ENCODE measurements around the gene CD177.
"Not testable (repeated sequence)": the region's sequence is repeated elsewhere in the genome, so short reads cannot be mapped to it uniquely, and the experiment has no call there.

Gene CD177

DNA sequence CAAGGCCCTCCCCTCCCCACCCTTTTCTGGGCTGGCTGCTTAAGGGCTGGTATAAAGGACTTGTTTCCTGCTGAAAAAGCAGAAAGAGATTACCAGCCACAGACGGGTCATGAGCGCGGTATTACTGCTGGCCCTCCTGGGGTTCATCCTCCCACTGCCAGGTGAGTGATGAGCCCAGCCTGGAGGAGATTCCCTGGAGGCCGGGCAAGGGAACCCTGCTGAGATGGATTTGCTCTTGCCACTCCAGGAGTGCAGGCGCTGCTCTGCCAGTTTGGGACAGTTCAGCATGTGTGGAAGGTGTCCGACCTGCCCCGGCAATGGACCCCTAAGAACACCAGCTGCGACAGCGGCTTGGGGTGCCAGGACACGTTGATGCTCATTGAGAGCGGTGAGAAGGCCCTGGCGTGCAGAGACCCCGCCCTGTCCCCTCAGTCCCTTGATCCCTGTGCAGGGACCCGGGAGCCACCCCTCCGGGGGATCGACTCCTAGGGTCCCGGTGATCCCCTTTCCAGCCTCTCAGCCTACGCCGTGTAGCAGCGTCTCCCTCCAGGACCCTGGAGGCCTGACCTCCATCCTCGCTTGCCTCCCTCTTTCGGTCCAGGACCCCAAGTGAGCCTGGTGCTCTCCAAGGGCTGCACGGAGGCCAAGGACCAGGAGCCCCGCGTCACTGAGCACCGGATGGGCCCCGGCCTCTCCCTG lies at the start of gene CD177:
Gene CD177 (plus strand): TSS at position 81 of the 699 bp plus-strand sequence. CDS start 29 bp downstream, at position 110.
- DNase-seq: no peak

DNA sequence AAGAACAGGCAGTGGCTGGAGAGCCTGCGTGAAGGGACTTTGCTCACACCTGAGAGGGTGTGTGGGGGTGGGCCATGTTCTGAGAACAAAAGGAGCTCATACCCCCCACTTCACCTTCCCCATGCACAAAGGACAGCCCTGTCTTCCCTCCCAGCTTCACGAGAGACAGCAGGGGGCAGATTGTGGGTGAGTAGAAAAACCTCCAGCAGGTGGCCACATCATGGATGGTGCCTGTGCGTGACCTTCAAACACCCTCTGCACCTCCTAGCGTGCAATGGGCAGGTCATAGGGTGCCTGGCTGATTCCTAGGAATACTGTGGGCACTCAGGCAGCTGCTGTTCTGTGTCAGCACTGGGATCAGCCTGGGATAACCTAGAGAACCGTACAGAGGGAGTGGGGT lies 47.8 kb upstream of the CD177 start:
- DNase-seq: no peak

DNA sequence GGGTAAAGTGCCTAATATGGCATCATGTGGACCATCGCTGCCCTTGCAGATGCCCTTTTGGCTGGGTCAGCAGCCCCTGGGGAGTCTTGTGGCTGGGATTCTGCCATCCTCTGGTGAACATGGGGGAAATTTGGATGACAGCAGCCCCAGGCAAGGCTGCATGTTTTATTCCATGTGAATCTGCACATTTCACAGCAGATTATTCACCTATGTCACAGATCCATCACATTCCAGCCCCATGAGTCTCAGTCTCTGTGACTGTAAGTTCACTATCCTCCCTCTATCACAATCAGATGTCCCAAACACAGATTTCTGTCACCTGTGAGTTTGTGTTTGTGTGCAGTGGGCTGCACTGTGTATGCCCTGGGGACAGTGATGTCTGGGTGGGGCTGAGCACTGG lies 47.4 kb upstream of the CD177 start:
- no peak for DNase-seq

DNA sequence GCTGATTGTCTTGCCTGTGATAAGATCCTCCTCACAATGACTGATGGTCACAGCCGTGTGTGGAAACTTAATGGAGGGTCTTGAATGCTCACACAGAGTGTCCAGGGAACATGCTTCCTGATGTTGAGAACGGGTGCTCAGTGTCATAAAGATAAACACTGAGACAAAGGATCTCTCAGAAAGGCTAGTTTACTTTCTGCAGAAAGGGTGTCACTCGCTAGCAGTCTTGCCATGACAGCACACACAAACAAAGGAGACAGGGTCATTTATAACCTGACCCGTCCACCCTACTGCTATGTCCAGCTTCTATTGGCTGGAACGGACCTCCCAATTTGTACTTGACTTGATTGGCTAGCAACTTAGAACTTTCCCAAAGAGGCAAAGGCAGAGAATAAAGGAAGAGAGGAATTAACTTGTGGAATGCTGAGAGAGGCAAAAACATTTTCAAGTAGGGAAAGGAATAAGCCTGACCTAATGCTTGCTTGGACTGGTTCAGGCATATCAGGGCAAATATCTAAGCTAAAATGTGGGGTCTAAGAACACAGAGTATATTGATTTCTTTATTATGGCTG lies 45.2 kb upstream of the CD177 start:
- no peak for DNase-seq

- DNase-seq: no peak
Observed at GRCh38 chr19:43309466-43309865, 44.0 kb upstream of the CD177 start.

DNA sequence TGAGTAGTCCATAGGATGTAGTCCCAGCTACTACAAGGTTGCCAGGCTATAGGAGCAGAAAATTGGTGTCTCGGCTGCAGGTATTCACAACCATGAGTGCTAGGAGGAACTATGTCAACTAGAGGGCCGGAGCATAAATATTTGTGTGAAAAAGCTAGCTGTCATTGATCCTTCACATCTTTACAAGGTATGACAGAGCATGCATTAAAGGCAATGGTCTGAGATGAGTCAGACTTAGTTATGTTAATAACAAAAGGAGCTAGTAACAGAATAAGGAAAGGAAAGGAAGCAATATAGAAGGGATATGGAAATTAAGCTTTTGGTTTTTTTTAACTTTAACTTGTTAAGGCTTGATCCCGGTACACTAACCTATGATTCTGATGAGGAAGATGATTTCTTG lies 43.3 kb upstream of the CD177 start:
- no peak for DNase-seq

DNA sequence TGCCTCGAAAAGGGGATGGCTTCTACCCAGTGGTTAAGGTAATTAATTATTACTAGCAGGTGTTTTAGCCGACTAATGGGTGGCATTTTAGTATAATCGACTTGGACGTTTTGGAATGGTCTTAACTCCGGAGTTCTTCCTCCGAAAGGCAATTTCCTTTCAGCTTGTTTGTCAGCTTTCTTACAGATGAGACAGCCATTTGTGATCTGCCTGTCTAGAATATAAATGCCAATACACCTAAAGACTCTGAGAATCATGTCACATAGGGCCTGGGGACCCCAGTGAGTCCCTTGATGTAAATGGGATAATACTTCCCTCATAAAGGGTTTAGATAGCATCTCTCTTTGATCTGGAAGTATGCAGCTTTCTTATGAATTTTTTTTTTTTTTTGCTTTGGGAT lies 42.2 kb upstream of the CD177 start:
- DNase-seq: no peak

DNA sequence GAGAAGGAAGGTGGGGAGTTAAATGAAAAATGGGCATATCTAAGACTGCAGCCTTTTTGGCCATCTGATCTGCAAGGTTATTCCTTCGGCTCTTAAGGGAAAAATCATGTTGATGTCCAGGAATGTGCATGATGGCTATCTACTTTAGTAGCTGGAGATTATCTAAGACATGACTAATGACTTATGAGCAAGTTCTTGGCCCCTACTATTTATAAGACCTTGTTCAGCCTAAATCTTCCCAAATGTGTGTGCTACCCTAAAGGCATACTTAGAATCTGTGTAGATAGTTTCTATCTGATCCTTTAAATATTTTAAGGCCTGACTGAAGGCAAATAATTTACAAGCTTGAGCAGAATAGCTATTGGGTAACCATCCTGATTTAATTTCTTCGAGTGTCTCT lies 41.8 kb upstream of the CD177 start:
- no peak for DNase-seq

GRCh38 chr19:43313711-43314495 lies 39.6 kb upstream of the CD177 start:
- no peak for DNase-seq

DNA sequence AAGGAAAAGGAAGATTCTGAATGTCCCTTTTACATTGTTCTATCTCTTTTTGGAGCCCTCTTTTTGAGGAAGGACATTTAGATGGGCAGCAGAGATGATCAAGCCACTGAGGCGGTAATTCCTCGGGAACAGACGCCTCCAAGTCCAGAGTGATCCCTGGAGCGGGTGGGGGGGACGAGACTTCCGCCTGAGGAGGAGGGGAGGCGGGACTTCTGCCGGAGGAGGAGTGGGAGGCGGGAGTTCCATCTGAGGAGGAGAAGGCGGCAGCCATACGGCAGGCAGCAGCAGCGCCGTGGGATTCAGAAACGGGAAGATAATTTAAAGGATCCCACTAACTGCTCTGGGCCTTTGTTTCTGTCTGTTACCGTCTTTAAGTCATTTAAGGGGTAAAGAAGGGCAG lies 37.6 kb upstream of the CD177 start:
- no peak for DNase-seq

- DNase-seq: peak; percentile 19
Observed at GRCh38 chr19:43316591-43317319, 36.7 kb upstream of the CD177 start.

DNA sequence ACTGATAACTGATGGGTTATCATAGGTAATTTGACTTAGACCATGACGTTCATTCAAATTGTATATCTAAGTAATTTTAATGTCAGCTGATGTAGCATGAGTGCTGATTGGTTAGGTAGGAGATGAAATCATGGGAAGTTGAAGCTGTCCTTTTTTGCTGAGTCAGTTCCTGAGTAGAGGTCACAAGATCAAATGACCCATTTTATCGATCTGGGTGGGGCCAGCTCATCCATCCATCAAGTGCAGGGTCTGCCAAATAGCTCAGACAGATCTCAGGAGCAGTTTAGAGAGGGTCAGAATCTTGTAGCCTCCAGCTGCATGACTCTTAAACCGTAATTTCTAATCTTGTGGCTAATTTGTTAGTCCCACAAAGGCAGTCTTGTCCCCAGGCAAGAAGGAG lies 35.3 kb upstream of the CD177 start:
- DNase-seq: no peak

DNA sequence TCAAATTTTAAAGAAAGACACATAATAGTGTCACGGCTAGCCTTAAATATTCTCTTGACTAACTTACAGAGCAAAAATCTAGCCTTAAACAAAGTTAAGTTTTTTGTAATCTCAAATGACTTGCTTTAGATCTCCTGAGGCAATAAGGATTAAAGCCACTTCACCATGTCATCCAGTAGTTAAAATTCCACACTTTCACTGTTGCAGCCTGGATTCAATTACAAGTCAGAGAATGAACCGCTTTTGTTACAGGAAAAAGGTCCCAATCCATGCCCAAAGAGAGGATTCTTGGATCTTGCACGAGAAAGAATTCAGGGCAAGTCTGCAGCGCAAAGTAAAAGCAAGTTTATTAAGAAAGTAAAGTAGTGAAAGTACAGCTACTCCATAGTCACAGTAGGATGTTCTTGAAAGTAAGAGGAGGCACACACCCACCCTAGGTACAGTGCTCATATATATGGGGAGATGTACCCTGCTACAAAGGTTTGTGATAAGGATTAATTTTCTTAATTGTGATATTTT lies 34.6 kb upstream of the CD177 start:
- DNase-seq: no peak

GRCh38 chr19:43320546-43320945 lies 32.9 kb upstream of the CD177 start:
- no peak for DNase-seq

DNA sequence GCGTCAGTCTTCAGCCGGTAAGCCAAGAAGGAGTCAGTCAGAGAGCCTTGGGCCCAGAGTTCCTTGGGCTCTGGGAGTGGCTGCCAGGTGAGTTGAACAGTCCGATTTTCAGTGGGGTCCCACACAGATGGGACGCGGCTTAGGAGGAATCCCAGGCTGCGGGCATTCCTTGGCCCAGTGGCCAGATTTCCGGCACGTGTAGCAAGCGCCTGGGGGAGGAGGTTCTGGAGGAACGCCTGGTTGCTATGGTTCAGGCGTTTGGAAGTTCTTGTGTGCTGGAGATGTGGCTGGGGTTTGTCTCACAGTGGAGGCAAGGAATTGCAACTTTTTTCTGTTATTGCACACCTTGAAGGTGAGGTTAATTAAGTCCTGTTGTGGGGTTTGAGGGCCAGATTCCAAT lies 26.7 kb upstream of the CD177 start:
- DNase-seq: not testable (repeated sequence)

DNA sequence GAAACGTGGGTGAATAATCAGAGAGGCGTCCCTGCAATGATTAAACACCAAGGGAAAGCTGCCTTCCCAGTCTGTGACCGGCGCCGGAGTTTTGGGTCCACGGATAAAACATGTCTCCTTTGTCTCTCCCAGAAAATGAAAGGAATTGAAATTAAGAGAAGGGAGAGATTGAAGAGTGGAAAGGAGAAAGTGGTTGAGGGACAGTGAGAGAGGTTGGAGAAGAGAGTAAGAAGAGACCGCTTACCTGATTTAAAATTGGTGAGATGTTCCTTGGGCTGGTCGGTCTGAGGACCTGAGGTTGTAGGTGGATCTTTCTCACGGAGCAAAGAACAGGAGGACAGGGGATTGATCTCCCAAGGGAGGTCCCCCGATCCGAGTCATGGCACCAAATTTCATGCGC lies 24.9 kb upstream of the CD177 start:
- not testable (repeated sequence) for DNase-seq

- DNase-seq: not testable (repeated sequence)
Observed at GRCh38 chr19:43329049-43329448, 24.4 kb upstream of the CD177 start.

DNA sequence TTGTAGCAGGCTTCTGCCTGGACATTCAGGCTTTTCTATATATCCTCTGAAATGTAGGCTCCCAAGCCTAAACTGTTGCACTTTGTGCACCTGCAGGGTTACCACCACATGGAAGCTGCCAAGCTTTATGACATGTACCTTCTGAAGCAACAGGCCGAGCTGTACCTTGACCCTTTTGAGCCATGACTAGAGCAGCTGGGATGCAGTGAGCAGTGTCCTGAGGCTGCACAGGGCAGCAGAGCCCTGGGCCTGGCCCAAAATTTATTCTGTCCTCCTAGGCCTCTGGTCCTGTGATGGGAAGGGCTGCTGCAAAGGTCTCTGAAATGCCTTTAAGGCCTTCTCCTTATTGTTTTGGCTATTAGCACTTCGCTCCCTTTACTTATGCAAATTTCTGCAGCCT lies 23.5 kb upstream of the CD177 start:
- DNase-seq: no peak

GRCh38 chr19:43330726-43331434 lies 22.6 kb upstream of the CD177 start:
- no peak for DNase-seq

DNA sequence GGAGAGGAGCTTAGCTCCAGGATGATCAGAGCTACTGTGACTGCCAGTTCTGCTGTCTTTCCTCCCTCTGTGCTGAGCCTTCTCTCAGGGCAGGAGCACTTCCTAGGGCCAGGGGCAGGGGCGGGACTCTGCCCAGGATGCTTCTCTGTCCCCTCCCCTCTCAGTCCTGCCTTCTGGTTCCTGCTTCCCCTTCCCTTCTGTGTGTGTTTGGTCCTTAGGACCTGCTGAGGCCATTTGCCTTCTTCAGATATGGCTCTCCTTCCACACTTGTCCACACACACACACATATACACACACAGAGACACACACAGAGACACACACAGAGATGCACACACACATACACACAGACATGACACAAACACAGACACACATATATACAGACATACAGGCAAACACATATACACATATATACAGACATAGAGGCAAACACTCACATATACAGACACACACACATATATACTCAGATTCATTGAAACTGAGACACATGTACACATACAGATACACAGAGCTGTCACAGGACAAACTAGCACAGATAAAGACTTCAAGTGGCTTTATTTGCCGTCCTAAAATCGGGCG lies 22.0 kb upstream of the CD177 start:
- no peak for DNase-seq

DNA sequence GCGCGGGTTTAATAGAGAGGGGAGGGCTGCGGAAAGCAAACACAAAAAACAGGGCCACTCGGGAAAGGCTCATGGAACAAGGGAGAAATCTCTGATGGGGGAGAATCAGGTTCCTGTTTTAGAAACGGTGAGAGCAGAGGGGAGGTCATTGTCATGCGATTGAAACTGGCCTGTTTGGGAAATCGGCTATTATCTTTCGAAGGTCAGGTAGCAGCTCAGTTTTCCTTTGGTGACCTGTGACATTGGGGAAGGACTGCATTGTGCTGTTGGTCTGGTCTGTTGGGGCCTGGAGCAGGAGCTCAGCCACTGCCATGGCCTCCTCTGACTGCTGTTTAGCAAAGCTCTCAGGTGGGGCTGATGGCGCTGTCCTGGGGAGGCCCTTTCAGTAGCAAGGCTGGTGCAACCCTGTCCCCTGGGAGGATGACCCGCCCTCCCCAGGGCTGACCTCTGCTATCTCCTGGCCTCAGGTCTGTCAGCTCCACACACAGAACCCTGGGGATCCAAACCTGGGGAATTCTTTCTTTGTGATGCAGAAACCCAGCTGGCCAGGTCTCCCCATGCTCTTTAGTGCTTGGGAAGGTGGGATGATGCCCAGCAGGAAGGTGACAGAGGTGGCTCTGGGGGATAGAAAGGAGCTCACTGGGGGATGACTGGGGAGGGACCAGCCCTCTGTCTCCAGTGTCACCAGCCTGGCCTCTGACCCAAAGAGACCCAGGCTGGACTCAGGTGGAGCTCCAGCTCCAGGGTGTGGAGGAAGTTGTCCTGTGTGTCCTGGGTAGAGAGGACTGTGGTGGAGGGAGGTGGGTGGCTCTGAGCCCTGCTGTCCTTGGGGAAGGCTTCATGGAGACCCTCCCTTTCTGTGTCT lies 21.2 kb upstream of the CD177 start:
- no peak for DNase-seq

Data from NK-92 treated with Interleukin-12 subunit alpha and Interleukin-12 subunit beta, amount 100 ng/mL, for 24 hours (cell line).